ENCODE data around the gene SSBP1.
A peak's percentile ranks its signal among the peaks of the same experiment; 100 is the strongest.

The SSBP1 gene

DNA sequence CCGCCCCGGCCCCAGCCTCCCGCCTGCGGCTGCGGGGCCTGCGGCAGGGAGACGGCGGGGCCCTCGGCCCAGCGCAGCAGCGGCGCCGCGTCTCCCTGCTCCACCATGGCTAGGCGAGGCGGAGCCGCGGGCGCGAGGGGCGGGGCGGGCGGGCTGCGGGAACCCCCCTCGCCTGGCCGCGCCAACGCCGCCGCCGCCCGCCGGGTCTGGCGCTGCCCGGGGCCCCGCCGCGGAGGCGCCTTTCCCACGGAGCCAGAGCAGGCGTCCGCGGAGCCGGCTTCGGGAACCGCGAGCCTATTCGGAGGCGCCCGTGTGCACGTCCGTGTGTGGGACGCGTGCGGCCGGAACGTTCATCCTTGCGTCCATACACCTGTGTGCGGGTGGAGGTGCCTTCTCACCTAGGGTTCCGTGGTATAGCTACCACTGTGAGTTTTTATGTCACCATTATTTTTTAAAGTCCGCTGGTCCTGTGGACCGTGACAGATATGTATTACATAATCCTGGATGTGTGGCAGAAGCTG lies 36.1 kb upstream of the SSBP1 start, which contains the start of gene DENND11:
TSS of gene DENND11 (minus strand) at position 120 of the 521 bp plus-strand sequence. CDS start at position 107, 13 bp downstream.
- TF ChIP-seq, protein P1, sequence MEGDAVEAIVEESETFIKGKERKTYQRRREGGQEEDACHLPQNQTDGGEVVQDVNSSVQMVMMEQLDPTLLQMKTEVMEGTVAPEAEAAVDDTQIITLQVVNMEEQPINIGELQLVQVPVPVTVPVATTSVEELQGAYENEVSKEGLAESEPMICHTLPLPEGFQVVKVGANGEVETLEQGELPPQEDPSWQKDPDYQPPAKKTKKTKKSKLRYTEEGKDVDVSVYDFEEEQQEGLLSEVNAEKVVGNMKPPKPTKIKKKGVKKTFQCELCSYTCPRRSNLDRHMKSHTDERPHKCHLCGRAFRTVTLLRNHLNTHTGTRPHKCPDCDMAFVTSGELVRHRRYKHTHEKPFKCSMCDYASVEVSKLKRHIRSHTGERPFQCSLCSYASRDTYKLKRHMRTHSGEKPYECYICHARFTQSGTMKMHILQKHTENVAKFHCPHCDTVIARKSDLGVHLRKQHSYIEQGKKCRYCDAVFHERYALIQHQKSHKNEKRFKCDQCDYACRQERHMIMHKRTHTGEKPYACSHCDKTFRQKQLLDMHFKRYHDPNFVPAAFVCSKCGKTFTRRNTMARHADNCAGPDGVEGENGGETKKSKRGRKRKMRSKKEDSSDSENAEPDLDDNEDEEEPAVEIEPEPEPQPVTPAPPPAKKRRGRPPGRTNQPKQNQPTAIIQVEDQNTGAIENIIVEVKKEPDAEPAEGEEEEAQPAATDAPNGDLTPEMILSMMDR (IDR thresholded peaks at IDR 0.05; ENCODE audit: control insufficient read depth, insufficient read depth, low read depth, low read length, missing control alignments), result no peak
- no peak for DNase-seq (ENCODE audit: low read depth)
- peak within 1 kb of the TSS; percentile 69 for H3K4me3 ChIP-seq (ENCODE audit: control insufficient read depth, low read depth, low read length)

DNA sequence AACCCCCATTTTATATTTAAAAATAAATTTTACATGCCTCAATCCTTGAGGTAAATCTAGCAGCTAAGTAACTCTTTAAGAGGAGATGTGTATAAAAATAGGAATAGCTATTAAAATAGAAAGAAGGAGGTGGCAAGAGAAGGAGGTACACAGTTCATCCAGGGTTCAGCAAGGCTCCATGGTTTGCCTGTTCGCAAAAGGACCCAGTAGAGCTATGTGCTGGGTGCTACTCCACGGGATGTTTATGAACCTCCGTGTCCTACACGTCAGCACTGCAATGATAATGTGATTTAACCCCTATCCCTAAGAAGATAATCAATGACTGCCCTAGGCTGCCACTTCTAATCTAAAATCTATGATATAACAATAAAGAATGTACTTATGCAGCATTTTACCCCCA lies 35.3 kb upstream of the SSBP1 start:
- H3K4me3 ChIP-seq (ENCODE audit: control insufficient read depth, low read depth, low read length), result no peak overlapping the region

DNA sequence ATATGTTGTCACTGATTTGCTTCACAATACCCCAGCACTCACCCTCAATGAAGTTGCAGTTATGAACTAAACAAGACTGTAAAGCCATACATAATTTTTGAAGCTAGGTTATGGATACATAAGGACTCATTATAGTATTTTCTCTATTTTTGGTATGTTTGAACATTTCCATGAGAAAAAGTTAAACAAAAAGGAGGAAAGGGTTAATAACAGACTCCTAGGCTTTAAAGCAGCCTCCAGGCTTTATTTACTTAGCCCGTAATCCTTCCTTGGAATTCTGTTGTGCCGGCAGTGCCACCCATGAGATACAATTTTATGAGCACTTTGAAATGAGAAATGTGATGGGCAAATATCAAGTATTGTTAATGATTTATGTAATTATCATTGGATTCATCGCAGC lies 34.0 kb upstream of the SSBP1 start:
- no peak overlapping the region for H3K4me3 ChIP-seq (ENCODE audit: control insufficient read depth, low read depth, low read length)
- TF ChIP-seq, protein P1 (IDR thresholded peaks at IDR 0.05; ENCODE audit: control insufficient read depth, insufficient read depth, low read depth, low read length, missing control alignments), result no peak
- no peak for DNase-seq (ENCODE audit: low read depth)

More for the DNA sequence above, 35.3 kb upstream of the SSBP1 start:
- no peak for DNase-seq (ENCODE audit: low read depth)
- TF ChIP-seq, protein P1 (IDR thresholded peaks at IDR 0.05; ENCODE audit: control insufficient read depth, insufficient read depth, low read depth, low read length, missing control alignments), result no peak

DNA sequence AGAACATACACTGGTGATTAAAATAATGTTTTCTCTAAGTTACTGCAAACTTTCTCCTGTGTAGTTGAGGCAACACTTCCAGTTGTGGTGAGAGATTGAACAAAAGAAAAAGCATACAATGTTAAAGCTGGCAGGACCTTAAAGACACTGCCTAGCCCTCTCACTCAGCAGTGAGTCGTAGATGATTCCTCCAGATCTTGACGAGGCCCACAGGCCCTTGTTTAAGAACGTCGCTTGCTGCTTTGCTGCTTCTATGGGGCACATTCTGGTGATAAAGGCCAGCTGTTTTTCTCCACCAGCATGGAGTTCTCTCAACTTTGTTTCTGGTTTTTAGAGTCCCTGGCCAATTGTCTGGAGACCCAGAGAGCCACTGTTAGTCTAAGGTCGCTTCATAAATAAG lies 33.4 kb upstream of the SSBP1 start:
- TF ChIP-seq, protein P1 (IDR thresholded peaks at IDR 0.05; ENCODE audit: control insufficient read depth, insufficient read depth, low read depth, low read length, missing control alignments), result no peak
- no peak overlapping the region for H3K4me3 ChIP-seq (ENCODE audit: control insufficient read depth, low read depth, low read length)
- no peak for DNase-seq (ENCODE audit: low read depth)

DNA sequence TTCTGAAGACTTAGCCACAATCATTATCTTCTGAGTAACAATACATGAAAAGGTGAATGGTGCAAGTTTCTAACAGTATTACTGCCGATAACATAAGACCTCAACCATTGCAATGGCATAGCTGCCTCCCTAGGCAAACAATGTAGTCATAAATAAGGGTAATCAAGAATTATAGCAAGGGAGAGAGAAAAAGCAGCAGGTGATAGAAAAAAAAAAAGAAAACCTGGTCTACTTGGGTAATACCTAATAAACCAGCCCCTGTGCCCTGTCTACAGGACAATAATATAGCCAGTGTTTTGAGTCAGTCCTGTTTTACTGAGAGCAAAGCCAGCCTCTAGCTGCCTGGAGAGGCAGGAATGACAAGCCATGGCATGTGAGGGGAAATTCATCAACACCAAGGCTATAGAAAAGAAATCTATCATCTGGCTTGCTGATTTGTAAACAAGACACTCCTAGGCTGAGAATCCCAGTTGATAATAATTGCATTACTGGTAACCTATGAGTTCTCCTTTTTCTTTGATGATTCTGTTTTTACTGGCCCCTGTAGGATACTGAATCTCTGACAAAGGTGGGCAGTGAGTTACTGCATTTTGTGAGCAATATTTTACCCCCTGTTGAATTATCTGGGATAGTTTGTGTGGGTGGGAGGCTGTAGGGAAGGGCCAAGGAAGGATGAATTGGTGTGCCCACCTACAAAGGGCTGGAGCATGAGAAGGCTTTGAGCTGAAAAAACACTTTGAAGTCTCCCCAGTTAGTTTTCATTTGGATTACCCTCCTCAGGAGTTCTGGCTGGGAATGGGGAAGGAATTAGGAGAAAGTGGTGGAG lies 31.7 kb upstream of the SSBP1 start:
- TF ChIP-seq, protein P1 (IDR thresholded peaks at IDR 0.05; ENCODE audit: control insufficient read depth, insufficient read depth, low read depth, low read length, missing control alignments), result no peak
- DNase-seq (ENCODE audit: low read depth), result no peak
- no peak overlapping the region for H3K4me3 ChIP-seq (ENCODE audit: control insufficient read depth, low read depth, low read length)

DNA sequence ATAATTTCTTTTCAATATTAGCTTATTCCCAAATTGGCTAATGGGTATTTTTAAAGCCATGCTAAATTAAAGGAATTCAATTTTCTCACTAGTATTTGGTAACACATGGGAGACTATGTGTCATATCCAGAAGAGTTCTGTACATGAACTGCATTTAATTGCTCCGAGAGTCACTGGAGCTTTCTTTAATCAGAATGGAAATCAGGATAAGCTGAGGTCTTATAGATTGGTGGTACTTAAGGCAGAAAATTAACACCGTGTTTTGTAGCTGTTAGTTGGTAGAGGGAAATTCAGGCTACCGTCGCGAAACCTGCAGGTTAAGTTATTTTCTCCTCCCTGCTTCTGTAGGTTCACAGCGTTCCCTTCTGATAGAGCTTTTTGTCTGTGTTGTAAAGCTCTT lies 29.8 kb upstream of the SSBP1 start, which contains the start of gene WEE2:
TSS of gene WEE2 (plus strand) at position 3 of the 400 bp plus-strand sequence. CDS start 406 bp downstream, outside the sequence.
- TF ChIP-seq, protein P1 (IDR thresholded peaks at IDR 0.05; ENCODE audit: control insufficient read depth, insufficient read depth, low read depth, low read length, missing control alignments), result no peak
- DNase-seq (ENCODE audit: low read depth), result no peak
- H3K4me3 ChIP-seq (ENCODE audit: control insufficient read depth, low read depth, low read length), result no peak within 1 kb of the TSS
